ENCODE measurements around the gene SH3BP5L. TPM values are rescaled to one million over a fixed set of nuclear protein-coding genes. Genes with fewer than 3 reads are reported as not detected.

The SH3BP5L gene
- total RNA-seq, 1 donor from 2014 or later: 29.3 TPM

DNA sequence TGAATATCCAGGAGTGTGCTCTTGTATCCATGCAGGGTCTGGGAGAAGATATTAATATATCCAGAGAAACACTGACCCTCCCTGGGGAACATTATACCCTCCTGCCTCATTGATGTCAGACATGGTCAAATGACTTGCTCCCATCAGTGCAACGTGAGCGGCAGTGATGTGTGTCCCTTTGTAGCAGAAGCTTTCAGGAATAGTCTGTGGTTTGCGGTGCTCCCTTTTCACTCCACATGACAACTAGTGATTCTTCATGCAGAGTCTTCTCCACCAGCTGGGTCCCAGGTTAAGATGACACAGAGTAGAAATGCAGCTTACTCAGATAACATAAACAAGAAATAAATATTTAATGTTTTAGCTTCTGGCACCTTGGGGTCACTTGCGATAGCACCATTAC is 38.3 kb downstream of the SH3BP5L start:
- DNase-seq (ENCODE audit: extremely low read depth, low read depth, low spot score): no peak

DNA sequence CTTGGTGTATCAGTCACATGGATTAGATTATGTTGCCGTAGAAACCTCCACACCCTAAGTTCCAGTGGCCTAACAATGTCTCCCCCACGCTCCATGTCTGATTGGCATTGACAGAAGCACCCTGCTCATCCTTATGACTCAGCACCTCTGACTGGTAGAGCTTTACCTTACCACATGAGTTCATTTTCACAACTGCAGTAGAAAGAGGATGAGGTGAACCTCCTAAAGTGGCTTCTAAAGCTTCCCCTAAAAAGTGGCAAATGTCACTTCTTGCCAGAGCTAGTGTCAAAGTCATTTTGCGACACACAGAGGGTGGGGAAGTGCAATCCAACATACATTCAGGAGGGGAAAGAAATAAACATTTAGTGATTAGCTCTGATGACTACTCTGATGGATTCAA is 39.6 kb downstream of the SH3BP5L start:
- DNase-seq (ENCODE audit: extremely low read depth, low read depth, low spot score): no peak

DNA sequence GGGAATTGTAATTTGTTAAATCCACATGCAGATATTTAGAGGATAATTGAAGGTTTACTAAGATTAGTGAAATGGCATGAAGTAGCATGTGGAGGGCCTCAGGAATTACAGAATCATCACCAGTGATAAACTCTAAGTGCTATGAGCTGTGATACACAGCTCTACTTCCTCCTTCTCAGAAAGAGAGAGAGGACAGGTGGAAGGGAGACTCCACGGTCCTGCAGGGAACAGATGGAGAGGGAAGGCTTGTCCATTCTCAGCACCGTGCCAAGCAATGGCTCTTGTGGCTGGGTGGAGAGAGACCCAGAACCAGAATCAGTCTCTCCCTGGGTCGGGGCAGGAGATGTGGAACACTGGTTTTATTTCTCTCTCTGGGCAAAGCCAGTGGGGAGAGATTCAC is 42.3 kb downstream of the SH3BP5L start:
- DNase-seq (ENCODE audit: extremely low read depth, low read depth, low spot score): no peak

DNA sequence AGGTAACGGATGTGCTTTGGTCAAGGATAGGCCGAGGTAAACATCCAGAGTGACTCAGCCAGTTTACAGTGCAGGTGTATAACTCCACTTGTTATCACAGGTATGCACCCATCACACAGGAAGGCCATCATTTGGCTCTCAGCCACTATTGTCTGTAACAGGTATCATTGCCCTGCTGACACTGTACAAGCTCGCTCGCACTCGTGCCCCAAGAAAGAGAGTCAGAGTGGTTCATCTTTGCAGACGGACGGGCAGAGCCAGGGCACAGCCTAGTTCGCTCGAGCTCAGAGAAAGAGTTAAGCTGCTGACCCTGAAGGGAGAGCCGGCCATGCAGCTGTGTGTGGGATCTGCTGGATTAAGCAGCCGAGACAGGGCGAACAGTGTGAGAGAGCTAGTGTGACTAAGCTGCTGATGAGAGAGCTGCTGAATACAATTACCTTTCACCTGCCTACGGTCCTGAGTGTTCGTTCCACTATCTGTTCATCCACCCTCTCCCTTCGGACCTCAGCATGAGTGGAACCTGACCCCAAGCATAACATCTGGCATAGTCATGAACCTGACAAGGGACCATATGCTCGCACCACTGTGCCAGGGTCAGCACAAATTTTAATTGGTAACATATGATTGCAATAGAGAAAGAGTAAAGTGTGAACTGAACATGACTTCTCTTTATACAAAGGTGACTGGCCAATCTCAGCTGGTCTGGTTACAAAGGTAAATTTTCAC is 43.1 kb downstream of the SH3BP5L start:
- DNase-seq (ENCODE audit: extremely low read depth, low read depth, low spot score): no peak

DNA sequence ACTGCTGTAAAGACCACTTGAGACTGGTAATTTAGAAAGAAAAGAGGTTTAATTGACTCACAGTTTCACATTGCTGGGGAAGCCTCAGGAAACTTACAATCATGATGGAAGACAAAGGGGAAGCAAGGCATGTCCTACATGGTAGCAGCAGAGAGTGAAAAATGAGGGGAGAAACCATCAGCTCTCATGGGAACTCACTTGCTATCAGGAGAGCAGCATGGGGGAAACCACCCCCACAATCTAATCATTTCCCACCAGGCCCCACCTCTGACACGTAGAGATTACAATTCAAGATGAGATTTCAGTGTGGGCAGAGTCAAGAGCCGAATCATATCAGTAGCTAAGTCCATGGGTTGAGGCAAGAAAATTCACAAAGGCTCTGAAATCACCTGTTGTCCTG is 46.4 kb downstream of the SH3BP5L start:
- DNase-seq (ENCODE audit: extremely low read depth, low read depth, low spot score): no peak

DNA sequence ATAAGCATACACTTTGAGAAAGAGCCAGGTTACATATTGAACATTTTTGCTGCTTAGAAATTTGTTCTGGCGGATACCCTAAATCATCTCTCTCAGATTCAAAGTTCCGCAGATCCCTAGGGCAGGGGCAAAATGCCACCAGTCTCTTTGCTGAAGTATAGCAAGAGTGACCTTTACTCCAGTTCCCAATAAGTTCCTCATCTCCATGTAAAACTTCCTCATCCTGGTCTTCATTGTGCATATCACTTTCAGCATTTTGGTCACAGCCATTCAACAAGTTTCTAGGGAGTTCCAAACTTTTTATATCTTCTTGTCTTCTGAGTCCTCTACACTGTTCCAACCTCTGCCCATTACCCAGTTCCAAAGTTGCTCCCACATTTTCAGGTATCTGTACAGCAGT is 46.8 kb downstream of the SH3BP5L start:
- DNase-seq (ENCODE audit: extremely low read depth, low read depth, low spot score): no peak

DNA sequence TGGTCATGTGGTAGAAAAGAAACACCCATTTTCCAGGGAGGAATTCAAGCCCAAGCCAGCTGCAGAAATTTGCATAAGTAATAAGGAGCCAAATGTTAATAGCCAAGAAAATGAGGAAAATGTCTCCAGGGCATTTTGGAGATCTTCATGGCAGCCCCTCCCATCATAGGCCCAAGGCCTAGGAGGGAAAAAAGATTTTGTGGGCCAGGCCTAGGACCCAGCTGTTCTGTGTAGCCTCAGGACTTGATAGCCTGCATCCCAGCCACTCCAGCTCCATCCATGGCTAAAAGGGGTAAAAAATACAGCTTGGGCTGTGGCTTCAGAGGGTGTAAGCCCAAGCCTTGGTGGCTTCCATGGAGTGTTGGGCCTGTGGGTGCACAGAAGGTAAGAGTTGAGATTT is 48.7 kb downstream of the SH3BP5L start:
- DNase-seq (ENCODE audit: extremely low read depth, low read depth, low spot score): no peak

DNA sequence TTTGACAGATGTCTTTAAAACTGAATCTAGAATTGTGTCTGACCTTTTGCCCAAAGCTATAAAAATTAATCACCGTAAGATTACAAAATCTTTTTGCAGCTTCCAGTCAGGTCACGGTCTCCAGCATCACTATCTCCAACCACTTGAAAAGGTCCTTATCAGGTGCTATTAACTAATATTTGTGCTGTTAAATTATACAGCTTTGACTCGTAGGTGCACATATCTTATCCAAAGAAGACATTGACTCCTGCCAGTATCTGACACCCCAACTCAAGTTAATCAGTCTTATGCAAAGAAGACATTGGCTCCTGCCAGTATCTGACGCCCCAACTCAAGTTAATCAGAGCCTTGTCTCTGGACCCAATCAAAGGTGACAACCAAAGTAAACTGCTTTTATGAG is 50.3 kb downstream of the SH3BP5L start:
- DNase-seq (ENCODE audit: extremely low read depth, low read depth, low spot score): no peak

Other genes starting within 250 kb of the SH3BP5L start
- gene OR2T10, start 228.2 kb downstream of the SH3BP5L start, total RNA-seq: not detected in 2 replicates
- gene OR2T11, start 190.8 kb downstream of the SH3BP5L start, total RNA-seq: not detected in 2 replicates
- not detected in 2 replicates for gene OR2T35, start 180.6 kb downstream of the SH3BP5L start, total RNA-seq
- gene OR2T27, start 170.4 kb downstream of the SH3BP5L start, total RNA-seq: not detected in 2 replicates
- gene OR14I1, start 123.1 kb downstream of the SH3BP5L start, total RNA-seq: not detected in 2 replicates
- gene LYPD8, start 70.2 kb downstream of the SH3BP5L start, total RNA-seq: not detected in 2 replicates
- gene ZNF672, start 12.3 kb upstream of the SH3BP5L start, total RNA-seq: 21.8 and 23.3 TPM in 2 replicates
- gene ZNF692, start 33.2 kb upstream of the SH3BP5L start, total RNA-seq: 18.3 and 38.2 TPM in 2 replicates
- gene PGBD2, start 80.3 kb upstream of the SH3BP5L start, total RNA-seq: 2.9 and 6.1 TPM in 2 replicates

All from glomerular endothelial cell (primary cell).